Uterus (tissue), 4 donors: ENCODE data around the gene TESK2. TPM values are rescaled to one million over a fixed set of nuclear protein-coding genes. Genes with fewer than 3 reads are reported as not detected.

Experiments
- DNase-seq, 2 donors: peaks; one replicate each; pipeline ENCODE4 v3.0.0-alpha.2; 2019 to 2020
- H3K27ac ChIP-seq, 2 donors: fragments of 200-600 bp; sonication (generic); 1 replicate in 1 of 2; 2 replicates in 1 of 2; pipeline ENCODE4 v1.5.1; 2016 to 2018
- H3K27me3 ChIP-seq, 2 donors: fragments of 200-600 bp; sonication (generic); one replicate each; pipeline ENCODE4 v1.5.1; 2018 to 2019; ENCODE audit warnings: control low read depth in 1 of 2
- H3K36me3 ChIP-seq, 2 donors: fragments of 200-600 bp; sonication (generic); one replicate each; pipeline ENCODE4 v1.5.1; 2019; ENCODE audit warnings: control low read depth in 1 of 2
- H3K4me1 ChIP-seq, 2 donors: fragments of 200-600 bp; sonication (generic); one replicate each; pipeline ENCODE4 v1.5.1; 2018 to 2019; ENCODE audit warnings: control low read depth in 1 of 2
- H3K4me3 ChIP-seq, 2 donors: fragments of 200-600 bp; sonication (generic); 1 replicate in 1 of 2; 2 replicates in 1 of 2; pipeline ENCODE4 v1.5.1; 2018 to 2019; ENCODE audit warnings: mild to moderate bottlenecking in 1 of 2
- H3K9me3 ChIP-seq, 2 donors: fragments of 200-600 bp; sonication (generic); one replicate each; pipeline ENCODE4 v1.5.1; 2019; ENCODE audit warnings: control low read depth in 1 of 2
- POLR2A ChIP-seq, 2 donors: fragments of 450-650 bp; IDR thresholded peaks; one replicate each; pipeline ENCODE4 v1.6.1; 2016; ENCODE audit warnings: antibody characterized with exemption in 2 of 2, mild to moderate bottlenecking in 1 of 2, moderate library complexity in 1 of 2
- intact Hi-C: fragments of 100-400 bp; cut with DNase I; formaldehyde crosslinking; loops from one replicate; pipeline ENCODE4 v1.15.1; 2023; ENCODE audit warnings: low total_unique reads
- total RNA-seq, 4 donors: library from RNA; depleted of rRNA in 3 of 4; stranded (reverse); fragments of >200 nt in 3 of 4; gene quantifications; one replicate each; pipeline versions ENCODE4 v1.1.0 to v1.2.4, GENCODE V29; 2014 to 2023
- TF ChIP-seq, protein P1 (sequence below), 4 experiments: fragments of 200-600 bp in 2 of 4; fragments of 450-650 bp in 2 of 4; sonication (generic) in 2 of 4; IDR thresholded peaks; one replicate each; pipeline ENCODE4 v1.5.1; 2016 to 2019; ENCODE audit warnings: antibody characterized with exemption in 4 of 4, mild to moderate bottlenecking in 2 of 4, moderate library complexity in 1 of 4
- donor health status: DM: yes; HTN: yes; CAD: no.

Gene TESK2
- total RNA-seq, 4 donors from 2014 or later: 0.29 to 7.5 (median 2.1) TPM

DNA sequence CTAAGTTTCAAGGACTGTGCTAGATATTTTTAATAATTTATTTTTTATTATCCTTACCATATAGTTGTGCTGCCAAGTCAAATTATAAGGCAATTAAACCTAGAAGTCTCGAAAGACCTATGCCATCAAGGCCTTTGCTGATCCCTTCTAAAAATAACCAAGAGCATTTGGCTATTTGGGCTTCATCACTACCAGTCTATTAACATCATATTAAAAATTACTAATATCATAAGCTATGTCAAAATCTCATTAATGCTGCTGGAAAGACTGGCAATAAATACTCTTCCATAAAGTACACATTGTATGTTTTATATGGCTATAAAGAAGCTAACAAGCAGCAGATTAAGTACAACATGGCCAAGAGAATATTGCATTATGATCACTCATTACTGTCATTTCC, 107.8 kb downstream of the TESK2 start:
- Histone ChIP-seq H3K36me3 (no peaks in the 10 kb centered on the region), H3K27me3 (no peaks in the 10 kb centered on the region), H3K4me3 (no peak overlapping the region), H3K27ac (no peak overlapping the region), H3K9me3 (no peaks in the 10 kb centered on the region), H3K4me1 (no peaks in the 10 kb centered on the region)
- no peak for DNase-seq
- intact Hi-C loops: no loop called here
- TF ChIP-seq POLR2A (IDR thresholded peaks at IDR 0.05): no peak
- TF ChIP-seq, protein P1, sequence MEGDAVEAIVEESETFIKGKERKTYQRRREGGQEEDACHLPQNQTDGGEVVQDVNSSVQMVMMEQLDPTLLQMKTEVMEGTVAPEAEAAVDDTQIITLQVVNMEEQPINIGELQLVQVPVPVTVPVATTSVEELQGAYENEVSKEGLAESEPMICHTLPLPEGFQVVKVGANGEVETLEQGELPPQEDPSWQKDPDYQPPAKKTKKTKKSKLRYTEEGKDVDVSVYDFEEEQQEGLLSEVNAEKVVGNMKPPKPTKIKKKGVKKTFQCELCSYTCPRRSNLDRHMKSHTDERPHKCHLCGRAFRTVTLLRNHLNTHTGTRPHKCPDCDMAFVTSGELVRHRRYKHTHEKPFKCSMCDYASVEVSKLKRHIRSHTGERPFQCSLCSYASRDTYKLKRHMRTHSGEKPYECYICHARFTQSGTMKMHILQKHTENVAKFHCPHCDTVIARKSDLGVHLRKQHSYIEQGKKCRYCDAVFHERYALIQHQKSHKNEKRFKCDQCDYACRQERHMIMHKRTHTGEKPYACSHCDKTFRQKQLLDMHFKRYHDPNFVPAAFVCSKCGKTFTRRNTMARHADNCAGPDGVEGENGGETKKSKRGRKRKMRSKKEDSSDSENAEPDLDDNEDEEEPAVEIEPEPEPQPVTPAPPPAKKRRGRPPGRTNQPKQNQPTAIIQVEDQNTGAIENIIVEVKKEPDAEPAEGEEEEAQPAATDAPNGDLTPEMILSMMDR (IDR thresholded peaks at IDR 0.05): no peak

- DNase-seq: no peak
- intact Hi-C loops: no loop called here
- TF ChIP-seq, protein P1 (IDR thresholded peaks at IDR 0.05): no peak
- no peak for TF ChIP-seq POLR2A (IDR thresholded peaks at IDR 0.05)
- H3K36me3 ChIP-seq: no peaks in the 10 kb centered on the region
- no peak overlapping the region for H3K27ac ChIP-seq
- H3K4me3 ChIP-seq: no peak overlapping the region
- H3K27me3 ChIP-seq: no peaks in the 10 kb centered on the region
- H3K9me3 ChIP-seq: no peaks in the 10 kb centered on the region
- H3K4me1 ChIP-seq: no peaks in the 10 kb centered on the region
Measured at GRCh38 chr1:45381243-45381642, 109.7 kb downstream of the TESK2 start.

GRCh38 chr1:45380730-45381129, 110.2 kb downstream of the TESK2 start:
- TF ChIP-seq, protein P1 (IDR thresholded peaks at IDR 0.05): no peak
- TF ChIP-seq POLR2A (IDR thresholded peaks at IDR 0.05): no peak
- H3K27ac ChIP-seq: no peak overlapping the region
- no peaks in the 10 kb centered on the region for H3K9me3 ChIP-seq
- no peaks in the 10 kb centered on the region for H3K36me3 ChIP-seq
- intact Hi-C loops: no loop called here
- H3K4me1 ChIP-seq: no peaks in the 10 kb centered on the region
- H3K4me3 ChIP-seq: no peak overlapping the region
- H3K27me3 ChIP-seq: no peaks in the 10 kb centered on the region
- no peak for DNase-seq

- Histone ChIP-seq H3K27me3 (no peaks in the 10 kb centered on the region), H3K36me3 (no peaks in the 10 kb centered on the region), H3K27ac (no peak overlapping the region), H3K4me3 (no peak overlapping the region), H3K4me1 (no peaks in the 10 kb centered on the region), H3K9me3 (no peaks in the 10 kb centered on the region)
- TF ChIP-seq POLR2A (IDR thresholded peaks at IDR 0.05): no peak
- TF ChIP-seq, protein P1 (IDR thresholded peaks at IDR 0.05): no peak
- no peak for DNase-seq
- intact Hi-C loops: no loop called here
Measured at GRCh38 chr1:45380125-45380524, 110.8 kb downstream of the TESK2 start.

DNA sequence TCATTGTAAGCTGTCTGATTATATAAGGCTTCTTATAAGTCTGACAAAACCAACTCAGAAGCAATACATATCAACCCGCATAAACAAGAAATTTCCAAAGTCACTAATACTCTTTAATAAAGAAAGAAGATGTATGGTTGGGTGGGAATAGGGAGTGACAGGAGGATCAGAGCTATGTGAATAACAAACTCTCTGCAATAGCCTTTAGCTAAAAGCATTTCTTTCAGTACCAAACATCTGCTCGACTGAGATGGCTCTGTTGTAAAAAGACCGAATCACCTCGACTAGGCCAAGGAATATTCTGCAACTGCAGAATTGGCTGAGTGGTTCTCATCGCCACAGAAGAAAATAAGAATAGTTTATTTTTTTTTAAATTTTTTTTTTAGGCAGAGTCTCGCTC, 111.4 kb downstream of the TESK2 start:
- TF ChIP-seq, protein P1 (IDR thresholded peaks at IDR 0.05): no peak
- TF ChIP-seq POLR2A (IDR thresholded peaks at IDR 0.05): no peak
- intact Hi-C loops: no loop called here
- Histone ChIP-seq H3K4me1 (no peaks in the 10 kb centered on the region), H3K9me3 (no peaks in the 10 kb centered on the region), H3K27me3 (no peaks in the 10 kb centered on the region), H3K36me3 (no peaks in the 10 kb centered on the region), H3K27ac (no peak overlapping the region), H3K4me3 (no peak overlapping the region)
- no peak for DNase-seq
